Natural killer cell (primary cell): ENCODE data around the gene LRRC71. TPM values are rescaled to one million over a fixed set of nuclear protein-coding genes. Genes with fewer than 3 reads are reported as not detected.

Experiments
- ATAC-seq, 3 donors: fragments of 150-1000 bp in 2 of 3; fragments of 200-7000 bp in 1 of 3; cut with Tn5 transposase; 1 replicate in 1 of 3; 2 replicates in 2 of 3; pipeline ENCODE4 v1.10.0; 2021; ENCODE audit warnings: mild to moderate bottlenecking in 2 of 3, moderate library complexity in 2 of 3
- DNase-seq, 2 donors: peaks; one replicate each; pipeline versions ENCODE4 v3.0.0 to v3.0.0-alpha.2; 2013 to 2021; ENCODE audit warnings: mixed read lengths in 1 of 2
- H3K27ac ChIP-seq: one replicate; pipeline ENCODE4 v1.5.1; 2013; ENCODE audit warnings: mild to moderate bottlenecking, low read length
- H3K27me3 ChIP-seq: one replicate; pipeline ENCODE4 v1.6.1; 2013; ENCODE audit warnings: low read length; ENCODE audit not compliant: control insufficient read depth, insufficient read depth
- H3K36me3 ChIP-seq: one replicate; pipeline ENCODE4 v1.6.1; 2013; ENCODE audit warnings: low read length; ENCODE audit not compliant: control insufficient read depth, insufficient read depth
- H3K4me1 ChIP-seq: one replicate; pipeline ENCODE4 v1.6.1; 2013; ENCODE audit warnings: low read length; ENCODE audit not compliant: control insufficient read depth, insufficient read depth
- H3K4me3 ChIP-seq: one replicate; pipeline ENCODE4 v1.5.1; 2013; ENCODE audit warnings: low read length
- H3K9me3 ChIP-seq: one replicate; pipeline ENCODE4 v1.6.1; 2013; ENCODE audit warnings: low read length; ENCODE audit not compliant: control insufficient read depth, insufficient read depth
- H3K27ac Mint-ChIP-seq, 2 donors: one replicate each; pipeline ENCODE4 v1.8.0; 2022; ENCODE audit warnings: mild to moderate bottlenecking in 2 of 2, mixed read lengths in 2 of 2, moderate library complexity in 1 of 2
- H3K27me3 Mint-ChIP-seq, 2 donors: one replicate each; pipeline ENCODE4 v1.8.0; 2022; ENCODE audit warnings: low read depth in 2 of 2, mixed read lengths in 2 of 2
- H3K36me3 Mint-ChIP-seq: one replicate; pipeline ENCODE4 v1.8.0; 2022; ENCODE audit warnings: mixed read lengths
- H3K4me1 Mint-ChIP-seq, 2 donors: one replicate each; pipeline ENCODE4 v1.8.0; 2022; ENCODE audit warnings: mixed read lengths in 2 of 2
- H3K4me3 Mint-ChIP-seq: one replicate; pipeline ENCODE4 v1.8.0; 2022; ENCODE audit warnings: mild to moderate bottlenecking, moderate library complexity, mixed read lengths
- H3K9me3 Mint-ChIP-seq, 2 donors: one replicate each; pipeline ENCODE4 v1.8.0; 2022; ENCODE audit warnings: mixed read lengths in 2 of 2
- WGBS: methylation state at CpG from one replicate; pipeline ENCODE4 v1.1.7; 2013; ENCODE audit warnings: missing lambda C conversion rate; ENCODE audit not compliant: insufficient coverage; 5-methylcytosine and 5-hydroxymethylcytosine counted together
- intact Hi-C: fragments of 100-400 bp; cut with micrococcal nuclease; formaldehyde crosslinking; loops from one replicate; pipeline ENCODE4 v1.14.2; 2022
- total RNA-seq, 4 donors: library from RNA; stranded (reverse); fragments of 120-200 nt in 1 of 4; gene quantifications; one replicate each; pipeline versions ENCODE4 v1.2.3 to v1.2.4, GENCODE V29; 2013 to 2022
- TF ChIP-seq, protein P1 (sequence below): fragments of 200-600 bp; IDR thresholded peaks from one replicate; pipeline ENCODE4 v1.8.0; 2022; ENCODE audit warnings: antibody characterized with exemption

Gene LRRC71
- total RNA-seq, 3 donors from 2014 or later (not counting 1 experiment from before 2014, with no cell fraction given): not detected

- 81% methylated on average over 5 of the region's 5 CpGs for WGBS
These were observed 42.8 kb upstream of the LRRC71 start for GRCh38 chr1:156877433-156878170.

DNA sequence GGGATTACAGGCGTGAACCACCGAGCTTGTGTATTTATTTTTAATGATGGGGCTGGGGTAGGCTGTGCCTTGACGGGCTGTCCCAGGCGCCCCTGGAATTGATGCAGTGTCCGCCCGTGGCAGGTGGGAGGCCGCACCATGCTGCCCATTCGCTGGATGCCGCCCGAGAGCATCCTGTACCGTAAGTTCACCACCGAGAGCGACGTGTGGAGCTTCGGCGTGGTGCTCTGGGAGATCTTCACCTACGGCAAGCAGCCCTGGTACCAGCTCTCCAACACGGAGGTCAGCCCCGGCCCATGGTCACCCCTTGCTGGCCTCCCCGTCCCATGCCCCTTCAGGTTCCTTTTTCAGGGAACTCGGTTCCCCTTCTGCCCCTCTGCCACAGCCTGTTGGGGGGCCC, 40.6 kb upstream of the LRRC71 start:
- H3K27ac ChIP-seq: no peak overlapping the region
- peaks cover 14 to 32% of the 10 kb centered on the region in 2 donors for H3K27me3 Mint-ChIP-seq
- no peaks in the 10 kb centered on the region for H3K9me3 Mint-ChIP-seq
- DNase-seq (no peak), ATAC-seq (no peak)
- no peak overlapping the region for H3K4me3 Mint-ChIP-seq
- no peaks in the 10 kb centered on the region for H3K9me3 ChIP-seq
- no peaks in the 10 kb centered on the region for H3K4me1 Mint-ChIP-seq
- WGBS: 89% methylated on average over 21 of the region's 21 CpGs
- H3K36me3 Mint-ChIP-seq: no peaks in the 10 kb centered on the region
- no peaks in the 10 kb centered on the region for H3K4me1 ChIP-seq
- peaks cover 3% of the 10 kb centered on the region for H3K27me3 ChIP-seq
- intact Hi-C loops: no loop called here
- no peak overlapping the region for H3K4me3 ChIP-seq
- no peak overlapping the region for H3K27ac Mint-ChIP-seq
- TF ChIP-seq, protein P1, sequence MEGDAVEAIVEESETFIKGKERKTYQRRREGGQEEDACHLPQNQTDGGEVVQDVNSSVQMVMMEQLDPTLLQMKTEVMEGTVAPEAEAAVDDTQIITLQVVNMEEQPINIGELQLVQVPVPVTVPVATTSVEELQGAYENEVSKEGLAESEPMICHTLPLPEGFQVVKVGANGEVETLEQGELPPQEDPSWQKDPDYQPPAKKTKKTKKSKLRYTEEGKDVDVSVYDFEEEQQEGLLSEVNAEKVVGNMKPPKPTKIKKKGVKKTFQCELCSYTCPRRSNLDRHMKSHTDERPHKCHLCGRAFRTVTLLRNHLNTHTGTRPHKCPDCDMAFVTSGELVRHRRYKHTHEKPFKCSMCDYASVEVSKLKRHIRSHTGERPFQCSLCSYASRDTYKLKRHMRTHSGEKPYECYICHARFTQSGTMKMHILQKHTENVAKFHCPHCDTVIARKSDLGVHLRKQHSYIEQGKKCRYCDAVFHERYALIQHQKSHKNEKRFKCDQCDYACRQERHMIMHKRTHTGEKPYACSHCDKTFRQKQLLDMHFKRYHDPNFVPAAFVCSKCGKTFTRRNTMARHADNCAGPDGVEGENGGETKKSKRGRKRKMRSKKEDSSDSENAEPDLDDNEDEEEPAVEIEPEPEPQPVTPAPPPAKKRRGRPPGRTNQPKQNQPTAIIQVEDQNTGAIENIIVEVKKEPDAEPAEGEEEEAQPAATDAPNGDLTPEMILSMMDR: no peak
- no peaks in the 10 kb centered on the region for H3K36me3 ChIP-seq

More at GRCh38 chr1:156877433-156878170, 42.8 kb upstream of the LRRC71 start:
- Mint-ChIP-seq H3K4me3 (no peak overlapping the region), H3K27ac (no peak overlapping the region), H3K36me3 (no peaks in the 10 kb centered on the region), H3K27me3 (peaks cover 21 to 22% of the 10 kb centered on the region in 2 donors), H3K4me1 (no peaks in the 10 kb centered on the region), H3K9me3 (no peaks in the 10 kb centered on the region)
- DNase-seq (no peak), ATAC-seq (no peak)
- no peaks in the 10 kb centered on the region for H3K36me3 ChIP-seq
- H3K4me3 ChIP-seq: no peak overlapping the region
- H3K27me3 ChIP-seq: no peaks in the 10 kb centered on the region
- intact Hi-C loops: no loop called here
- H3K9me3 ChIP-seq: no peaks in the 10 kb centered on the region
- TF ChIP-seq, protein P1: no peak
- H3K27ac ChIP-seq: no peak overlapping the region
- H3K4me1 ChIP-seq: no peaks in the 10 kb centered on the region

GRCh38 chr1:156880473-156880872, 40.0 kb upstream of the LRRC71 start:
- peaks cover 14 to 30% of the 10 kb centered on the region in 2 donors for H3K27me3 Mint-ChIP-seq
- Histone ChIP-seq H3K27me3 (peaks cover 3% of the 10 kb centered on the region), H3K36me3 (no peaks in the 10 kb centered on the region), H3K9me3 (no peaks in the 10 kb centered on the region), H3K4me1 (no peaks in the 10 kb centered on the region), H3K4me3 (no peak overlapping the region), H3K27ac (no peak overlapping the region)
- H3K36me3 Mint-ChIP-seq: no peaks in the 10 kb centered on the region
- H3K27ac Mint-ChIP-seq: no peak overlapping the region
- WGBS: 75% methylated on average over 3 of the region's 5 CpGs
- DNase-seq (no peak), ATAC-seq (no peak)
- TF ChIP-seq, protein P1: no peak
- no peak overlapping the region for H3K4me3 Mint-ChIP-seq
- intact Hi-C loops: no loop called here
- no peaks in the 10 kb centered on the region for H3K9me3 Mint-ChIP-seq
- H3K4me1 Mint-ChIP-seq: no peaks in the 10 kb centered on the region

- 78% methylated on average over 10 of the region's 10 CpGs for WGBS
- intact Hi-C loops: no loop called here
- no peak for DNase-seq
- Histone ChIP-seq H3K4me1 (no peaks in the 10 kb centered on the region), H3K36me3 (no peaks in the 10 kb centered on the region), H3K27ac (no peak overlapping the region), H3K9me3 (no peaks in the 10 kb centered on the region), H3K27me3 (peaks cover 3% of the 10 kb centered on the region), H3K4me3 (no peak overlapping the region)
- Mint-ChIP-seq H3K36me3 (no peaks in the 10 kb centered on the region), H3K9me3 (no peaks in the 10 kb centered on the region), H3K27ac (no peak overlapping the region), H3K27me3 (peaks cover 16 to 30% of the 10 kb centered on the region in 2 donors), H3K4me1 (no peaks in the 10 kb centered on the region), H3K4me3 (no peak overlapping the region)
- no peak for ATAC-seq
- TF ChIP-seq, protein P1: no peak
These were observed 39.3 kb upstream of the LRRC71 start for GRCh38 chr1:156881101-156881500.
